Occipital lobe (tissue), 2 donors: ENCODE results near the gene LRRC3C. TPM values are rescaled to one million over a fixed set of nuclear protein-coding genes. Genes with fewer than 3 reads are reported as not detected.
"Not testable (repeated sequence)": the region's sequence is repeated elsewhere in the genome, so short reads cannot be mapped to it uniquely, and the experiment has no call there.

ENCODE experiments used
- DNase-seq: peaks from one replicate; lab custom pipeline; 2025; lab: John Stamatoyannopoulos, UW
- total RNA-seq: library from RNA; depleted of rRNA; stranded (reverse); fragments of >200 nt; gene quantifications from one replicate; pipeline ENCODE4 v1.2.3, GENCODE V29; 2014

LRRC3C gene, protein sequence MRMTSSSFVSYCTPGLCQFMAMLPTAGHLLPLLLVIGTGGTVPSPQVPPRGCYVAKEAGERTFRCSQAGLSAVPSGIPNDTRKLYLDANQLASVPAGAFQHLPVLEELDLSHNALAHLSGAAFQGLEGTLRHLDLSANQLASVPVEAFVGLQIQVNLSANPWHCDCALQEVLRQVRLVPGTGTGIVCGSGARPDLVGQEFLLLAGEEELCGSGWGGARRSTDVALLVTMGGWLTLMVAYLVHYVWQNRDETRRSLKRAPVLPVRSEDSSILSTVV
- not detected for total RNA-seq

DNA sequence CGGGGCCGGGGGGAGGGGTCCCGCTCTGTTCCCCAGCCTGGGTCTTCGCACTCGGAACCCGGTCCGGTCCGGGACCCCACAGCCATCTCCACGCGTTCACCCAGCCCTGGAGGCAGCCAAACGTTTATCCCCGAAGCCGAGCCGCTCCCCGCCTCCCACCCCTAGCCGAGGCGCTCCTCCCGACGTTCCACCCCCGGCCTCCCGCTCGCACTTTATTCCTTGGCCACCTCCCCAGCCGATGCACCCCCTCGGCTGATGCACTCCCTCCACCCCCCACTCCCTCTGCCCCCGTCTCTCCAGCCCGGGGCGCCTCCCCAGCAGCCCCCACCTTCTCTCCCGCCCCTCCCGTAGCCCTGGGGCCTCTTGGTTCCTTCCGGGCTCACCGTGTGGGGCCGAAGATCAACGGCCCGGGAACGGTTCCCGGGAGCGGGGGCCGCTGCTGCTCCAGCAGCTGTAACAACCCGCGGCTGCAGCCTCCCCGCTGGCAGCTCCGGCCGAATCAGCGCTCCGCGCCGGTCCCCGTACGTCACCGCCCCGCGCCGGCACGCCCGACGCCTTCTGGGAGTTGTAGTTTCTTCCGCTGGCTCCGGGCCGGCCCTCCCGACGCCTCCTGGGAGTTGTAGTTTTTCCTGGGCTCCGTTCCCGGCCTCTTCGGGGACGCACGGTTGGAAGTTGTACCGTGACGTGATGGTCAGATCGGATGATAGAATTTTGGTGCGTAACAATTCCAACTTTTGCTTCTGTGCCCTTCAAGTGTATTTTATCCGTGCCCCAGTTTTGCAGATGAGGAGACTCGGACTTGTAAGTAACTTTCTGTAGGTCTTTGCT is at the start of gene LRRC3C, which contains the start of gene ORMDL3:
TSS of gene LRRC3C (plus strand) at position 632 of the 828 bp plus-strand sequence. CDS start 13,792 bp downstream, outside the sequence.
TSS of gene ORMDL3 (minus strand) at position 501 of the 828 bp plus-strand sequence. CDS start 3,398 bp downstream, outside the sequence.
- DNase-seq, result peak; percentile 91

DNA sequence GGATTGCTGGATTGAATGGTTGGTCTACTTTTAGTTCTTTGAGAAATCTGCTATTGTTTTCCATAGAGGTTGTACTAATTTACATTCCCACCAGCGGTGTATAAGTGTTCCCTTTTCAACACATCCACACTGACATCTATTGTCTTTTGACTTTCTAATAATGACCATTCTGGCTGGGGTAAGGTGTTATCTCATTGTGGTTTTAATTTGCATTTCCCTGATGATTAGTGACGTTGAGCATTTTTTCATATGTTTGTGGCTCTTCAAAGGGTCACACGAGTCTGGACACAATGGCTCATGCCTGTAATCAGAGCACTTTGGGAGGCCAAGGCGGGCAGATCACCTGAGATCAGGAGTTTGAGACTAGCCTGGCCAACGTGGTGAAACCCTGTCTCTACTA is 41.4 kb upstream of the LRRC3C start:
- not testable (repeated sequence) for DNase-seq

GRCh38 chr17:39887078-39887477 is 40.5 kb upstream of the LRRC3C start:
- no peak for DNase-seq

- no peak for DNase-seq
Measured at GRCh38 chr17:39889200-39889599, 38.3 kb upstream of the LRRC3C start.

DNA sequence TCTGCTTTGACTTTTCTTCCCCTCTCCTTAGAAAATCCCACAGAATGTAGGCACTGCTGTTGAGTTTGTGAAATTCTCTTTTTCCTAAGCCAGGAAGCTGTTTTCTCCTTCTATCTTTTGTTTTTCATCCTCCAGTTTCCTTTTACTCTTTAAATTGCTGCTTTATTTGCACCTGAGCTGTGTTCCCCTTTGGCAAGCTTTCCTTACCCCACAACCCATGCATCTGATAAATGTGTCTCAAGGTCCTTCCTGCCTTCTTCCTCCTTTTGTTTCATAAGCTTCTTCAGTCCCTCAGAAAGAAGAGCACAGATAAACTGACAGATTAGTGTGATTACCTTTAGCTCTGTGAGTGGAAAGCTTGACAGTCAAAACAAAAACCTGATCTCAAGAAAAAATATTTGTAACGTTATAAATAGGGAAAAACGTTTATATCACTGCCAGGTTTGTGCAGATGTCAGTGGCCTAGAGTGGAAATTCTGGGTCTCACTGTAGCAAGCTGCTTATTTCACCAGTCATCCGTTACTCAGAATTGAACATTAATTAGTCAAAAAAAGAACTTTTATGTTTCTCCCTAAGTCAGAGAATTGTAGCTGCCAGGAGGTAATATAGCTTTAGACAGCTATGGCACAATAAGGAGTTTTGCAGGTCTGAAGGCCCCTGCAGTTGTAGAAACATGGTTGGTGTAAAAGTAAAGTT is 32.7 kb upstream of the LRRC3C start:
- no peak for DNase-seq

- DNase-seq, result no peak
Measured at GRCh38 chr17:39898088-39898487, 29.4 kb upstream of the LRRC3C start.

DNA sequence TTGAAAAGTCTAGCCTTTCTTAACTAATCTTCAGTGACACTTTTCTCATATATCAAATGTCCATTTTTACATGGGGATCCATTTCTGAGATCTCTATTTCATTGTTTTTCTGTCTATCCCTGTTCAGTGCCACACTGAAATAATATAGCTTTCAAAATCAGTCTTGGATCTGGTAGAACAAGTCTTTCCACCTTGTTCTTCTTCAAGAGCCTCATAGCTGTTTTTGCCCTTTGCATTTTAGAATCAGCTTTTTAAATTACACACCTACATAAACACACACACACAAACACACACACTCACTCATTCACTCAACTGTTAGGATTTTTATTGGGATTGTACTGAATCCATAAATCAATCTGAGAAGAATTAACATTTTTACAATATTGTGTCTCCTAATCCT is 28.3 kb upstream of the LRRC3C start:
- DNase-seq, result no peak

- DNase-seq, result not testable (repeated sequence)
Measured at GRCh38 chr17:39902027-39902426, 25.5 kb upstream of the LRRC3C start.

GRCh38 chr17:39903158-39903884 is 24.2 kb upstream of the LRRC3C start:
- no peak for DNase-seq

GRCh38 chr17:39904990-39905288 is 22.6 kb upstream of the LRRC3C start:
- DNase-seq, result no peak

DNA sequence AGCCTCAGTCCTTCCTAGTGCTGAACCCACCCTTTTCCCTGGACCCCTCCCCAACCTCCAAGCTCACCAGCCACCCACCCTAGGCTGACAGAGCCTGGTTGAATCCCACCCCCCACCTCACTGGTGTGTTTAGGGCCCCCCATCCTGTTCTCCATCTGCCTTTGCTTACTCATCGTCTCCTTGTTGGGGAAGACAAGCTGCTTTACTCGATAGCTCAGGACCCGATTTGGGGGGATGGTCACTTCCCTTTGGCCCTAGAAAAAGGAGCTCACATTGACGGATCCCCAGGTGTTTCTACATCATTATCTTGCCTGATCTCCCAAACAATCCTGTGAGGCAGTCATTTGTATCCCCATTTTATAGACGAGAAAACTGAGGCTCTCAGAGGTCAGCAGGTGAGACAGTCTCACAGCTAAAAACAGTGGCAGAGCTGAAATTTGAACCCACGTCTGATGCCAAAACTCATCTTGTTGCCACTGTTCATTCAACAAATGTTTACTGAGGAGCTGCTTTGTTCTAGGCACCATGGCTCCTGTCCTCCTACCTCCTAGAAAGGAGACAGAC is 18.7 kb upstream of the LRRC3C start:
- DNase-seq, result no peak

DNA sequence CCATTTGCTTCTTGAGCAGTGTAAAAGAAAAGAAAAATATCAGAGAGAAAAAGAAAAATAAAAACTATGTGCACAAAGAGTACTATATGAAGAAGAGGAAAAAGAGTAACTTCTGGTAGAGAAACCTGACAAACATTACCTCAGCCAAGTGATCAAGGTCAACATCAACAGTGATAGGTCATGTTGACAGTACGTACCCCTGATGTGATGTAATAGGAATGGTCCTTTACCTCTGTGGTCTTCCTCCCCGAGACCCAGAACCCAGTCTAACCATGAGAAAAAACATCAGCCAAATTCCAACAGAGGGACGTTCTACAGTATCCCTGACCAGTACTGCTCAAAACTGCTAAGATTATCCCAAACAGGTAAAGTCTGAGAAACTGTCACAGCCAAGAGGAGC is 13.5 kb upstream of the LRRC3C start:
- DNase-seq, result no peak

GRCh38 chr17:39915559-39915958 is 12.0 kb upstream of the LRRC3C start:
- DNase-seq, result no peak

DNA sequence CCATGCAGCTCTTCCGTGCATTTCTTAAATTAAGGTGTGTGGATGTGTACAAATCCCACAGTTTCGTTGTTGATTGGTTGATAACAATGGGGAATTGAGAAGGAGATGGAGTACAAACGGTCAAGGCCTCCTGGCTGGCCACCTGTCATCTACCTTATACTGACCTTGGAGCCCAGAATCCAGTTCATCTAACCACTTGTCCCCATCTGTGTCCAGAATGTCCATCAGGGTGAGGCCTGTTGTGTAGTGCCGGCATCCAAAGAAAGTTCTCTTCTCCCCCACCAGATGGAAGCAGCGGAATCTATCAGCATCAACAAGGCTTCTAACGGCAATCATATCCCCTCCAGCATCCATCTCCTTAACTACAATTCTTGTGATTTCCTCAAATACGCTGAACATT is 10.6 kb upstream of the LRRC3C start:
- DNase-seq, result no peak

GRCh38 chr17:39919087-39919683 is 8.3 kb upstream of the LRRC3C start:
- DNase-seq, result no peak

DNA sequence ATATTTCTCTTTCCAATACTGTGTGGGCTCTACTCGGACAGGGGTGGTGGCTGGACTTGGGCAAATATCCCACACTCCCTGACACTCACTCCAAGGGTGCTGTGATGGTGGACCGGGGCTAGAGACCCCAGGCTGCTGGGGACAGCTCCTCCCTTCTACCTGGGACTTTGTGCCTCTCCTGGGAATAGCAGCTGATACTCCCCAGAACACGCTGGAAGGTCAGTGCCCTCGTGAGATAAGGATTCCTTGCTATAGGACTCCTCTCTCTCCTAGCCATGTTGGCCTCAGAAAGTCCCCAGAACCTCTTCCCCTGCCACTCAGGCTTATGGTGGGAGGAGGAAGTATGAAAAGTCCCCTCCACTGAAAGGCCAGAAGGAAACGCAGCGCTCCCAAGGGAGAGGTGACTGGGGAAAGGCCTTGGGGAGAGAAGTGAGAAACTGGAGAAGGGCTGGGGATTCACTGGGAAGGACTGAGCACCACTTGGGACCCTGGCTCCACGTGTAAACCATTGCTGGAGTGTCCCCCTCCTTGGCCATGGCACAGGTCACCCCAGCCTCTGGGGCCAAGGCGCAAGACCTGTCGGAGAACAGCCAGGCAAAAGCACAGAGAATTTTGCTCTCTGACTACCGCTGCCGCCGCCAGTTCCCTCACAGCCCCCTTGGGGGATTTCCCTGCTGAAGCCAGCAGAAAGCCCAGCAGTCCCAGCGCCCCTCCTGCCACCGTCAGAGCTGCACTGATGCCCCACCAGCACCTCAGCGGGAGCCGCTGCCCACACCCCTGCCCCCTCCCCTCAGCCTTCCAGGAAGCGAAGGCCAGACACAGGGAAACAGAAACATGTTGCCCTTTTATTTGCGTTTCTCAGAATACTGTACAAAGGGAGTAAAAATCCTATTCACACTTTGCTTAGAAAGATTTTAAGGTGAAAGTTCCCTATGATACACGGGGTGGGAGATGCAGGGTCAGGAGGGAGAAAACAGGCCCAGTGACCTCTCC is 7.0 kb upstream of the LRRC3C start:
- no peak for DNase-seq

- no peak for DNase-seq
Measured at GRCh38 chr17:39921323-39921722, 6.2 kb upstream of the LRRC3C start.

GRCh38 chr17:39922006-39922405 is 5.5 kb upstream of the LRRC3C start:
- DNase-seq, result no peak

DNA sequence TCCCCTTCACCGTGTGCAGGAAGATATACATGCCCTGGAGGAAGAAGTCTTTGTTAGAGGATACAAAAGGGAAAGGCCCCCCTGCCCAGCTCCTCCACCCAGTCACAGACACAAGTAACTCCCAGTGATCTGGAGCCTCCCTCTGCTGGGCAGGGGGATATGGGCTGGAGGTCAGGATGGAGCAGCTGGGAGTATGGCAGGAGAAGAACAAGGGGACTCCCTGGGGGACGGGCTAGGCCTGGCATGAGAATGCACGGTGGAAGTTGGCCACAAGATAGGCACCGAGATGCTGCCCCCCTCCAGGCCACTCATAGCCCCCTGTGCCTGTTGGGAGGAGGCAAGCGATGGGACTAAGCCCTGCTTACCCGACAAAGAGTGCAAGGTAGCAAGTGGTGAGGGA is 4.3 kb upstream of the LRRC3C start:
- DNase-seq, result no peak
